Activated CD8-positive, alpha-beta memory T cell treated with anti-CD3 and anti-CD28 coated beads for 1 hour (primary cell): ENCODE results near the gene SYT10.
"Not testable (repeated sequence)": the region's sequence is repeated elsewhere in the genome, so short reads cannot be mapped to it uniquely, and the experiment has no call there.

Experiments
- DNase-seq, 2 donors: peaks; one replicate each; pipeline ENCODE4 v3.0.0-alpha.2; 2020; ENCODE audit warnings: low read depth in 1 of 2; ENCODE audit errors: extremely low read depth in 1 of 2

Gene SYT10

DNA sequence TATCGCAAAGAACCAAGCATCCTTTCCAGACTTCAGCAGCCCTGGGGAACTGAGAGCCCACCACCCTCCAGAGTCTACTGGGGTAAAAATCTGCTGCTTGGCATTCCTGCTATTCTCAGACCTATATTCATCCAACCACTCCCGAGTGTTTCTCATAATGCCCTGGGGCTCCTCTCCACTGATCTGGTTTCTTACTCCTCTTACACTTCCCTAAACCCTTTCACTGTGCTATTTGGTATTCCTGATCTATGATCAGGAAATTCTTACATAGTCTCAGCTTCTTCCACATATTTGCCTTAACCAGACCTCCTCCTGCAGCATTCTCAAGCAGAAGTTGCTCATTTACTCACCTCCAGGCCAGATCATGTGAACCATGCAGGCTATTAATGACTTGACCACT is 82.4 kb downstream of the SYT10 start:
- DNase-seq: no peak

DNA sequence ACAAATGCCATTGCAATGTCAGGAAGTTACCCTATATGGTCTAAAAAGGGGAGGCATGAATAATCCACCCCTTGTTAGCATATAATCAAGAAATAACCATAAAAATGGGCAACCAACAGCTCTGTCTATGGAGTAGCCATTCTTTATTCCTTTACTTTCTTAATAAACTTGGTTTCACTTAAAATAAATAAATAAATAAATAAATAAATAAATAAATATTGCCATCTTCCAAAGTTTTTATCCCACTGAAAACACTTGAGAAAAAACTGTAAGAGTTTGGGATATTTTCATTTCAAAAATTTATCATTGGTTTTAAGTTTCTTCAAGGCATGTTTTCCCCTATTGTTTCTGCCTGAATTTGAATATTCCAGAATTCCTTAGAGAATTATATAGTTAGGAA is 89.8 kb downstream of the SYT10 start:
- DNase-seq: no peak

DNA sequence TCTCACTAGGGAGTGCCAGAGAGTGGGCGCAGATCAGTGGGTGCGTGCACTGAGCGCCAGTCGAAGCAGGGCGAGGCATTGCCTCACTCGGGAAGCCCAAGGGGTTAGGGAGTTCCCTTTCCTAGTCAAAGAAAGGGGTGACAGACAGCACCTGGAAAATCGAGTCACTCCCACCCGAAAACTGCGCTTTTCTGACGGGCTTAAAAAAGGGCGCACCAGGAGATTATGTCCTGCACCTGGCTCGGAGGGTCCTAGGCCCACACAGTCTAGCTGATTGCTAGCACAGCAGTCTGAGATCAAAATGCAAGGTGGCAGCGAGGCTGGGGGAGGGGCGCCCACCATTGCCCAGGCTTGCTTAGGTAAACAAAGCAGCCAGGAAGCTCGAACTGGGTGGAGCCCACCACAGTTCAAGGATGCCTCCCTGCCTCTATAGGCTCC is 107.6 kb downstream of the SYT10 start:
- DNase-seq: not testable (repeated sequence)

DNA sequence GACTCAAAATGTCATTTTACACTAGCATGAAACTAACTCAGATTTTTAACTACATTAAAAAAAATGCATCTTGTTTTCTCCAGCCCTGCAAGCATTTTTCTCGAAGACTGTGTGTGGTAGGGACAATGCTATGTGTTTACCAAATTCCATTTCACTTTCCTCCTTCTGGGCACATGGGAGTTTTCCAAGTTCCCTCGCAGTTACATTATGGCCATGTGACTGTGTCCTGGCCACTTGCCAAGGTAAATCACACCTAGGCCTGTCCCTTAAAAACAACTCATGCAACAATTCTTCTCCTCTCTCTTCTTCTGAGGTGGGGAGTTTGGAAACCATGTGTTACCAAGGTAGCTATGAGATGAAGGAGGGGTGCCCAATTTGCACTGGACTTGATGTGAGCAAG is 108.7 kb downstream of the SYT10 start:
- DNase-seq: no peak
